Activated CD8-positive, alpha-beta T cell treated with anti-CD3 and anti-CD28 coated beads for 36 hours (primary cell): ENCODE measurements around the gene CNOT6L. TPM values are rescaled to one million over a fixed set of nuclear protein-coding genes. Genes with fewer than 3 reads are reported as not detected.

Source experiments
- ATAC-seq: fragments of 200-7000 bp; cut with Tn5 transposase; one replicate; pipeline ENCODE4 v1.10.0; 2021; ENCODE audit warnings: mild to moderate bottlenecking, moderate library complexity
- CTCF ChIA-PET: fragments of 350-600 bp; sonication (Branson Sonifier 250); formaldehyde crosslinking; loops from one replicate; lab custom pipeline; 2021; ENCODE audit warnings: antibody characterized with exemption; lab: Charles Lee
- POLR2A ChIA-PET: fragments of 350-600 bp; sonication (Branson Sonifier 250); formaldehyde crosslinking; loops from one replicate; lab custom pipeline; 2021; ENCODE audit warnings: antibody characterized with exemption; lab: Charles Lee
- DNase-seq: peaks from one replicate; pipeline ENCODE4 v3.0.0-alpha.2; 2020
- H3K27ac Mint-ChIP-seq: one replicate; pipeline ENCODE4 v1.8.0; 2021; ENCODE audit warnings: mild to moderate bottlenecking, mixed read lengths
- H3K27me3 Mint-ChIP-seq: one replicate; pipeline ENCODE4 v1.8.0; 2021; ENCODE audit warnings: mixed read lengths
- H3K36me3 Mint-ChIP-seq: one replicate; pipeline ENCODE4 v1.8.0; 2021; ENCODE audit warnings: low read depth, mixed read lengths
- H3K4me1 Mint-ChIP-seq: one replicate; pipeline ENCODE4 v1.8.0; 2021; ENCODE audit warnings: low read depth, mixed read lengths
- H3K4me3 Mint-ChIP-seq: one replicate; pipeline ENCODE4 v1.8.0; 2021; ENCODE audit warnings: mild to moderate bottlenecking, moderate library complexity, mixed read lengths
- H3K9me3 Mint-ChIP-seq: one replicate; pipeline ENCODE4 v1.8.0; 2021; ENCODE audit warnings: mixed read lengths
- CTCF ChIP-seq: fragments of 200-600 bp; IDR thresholded peaks from one replicate; pipeline ENCODE4 v1.8.0; 2022; ENCODE audit warnings: antibody characterized with exemption, mild to moderate bottlenecking
- intact Hi-C: fragments of 100-400 bp; cut with micrococcal nuclease; formaldehyde crosslinking; loops from one replicate; pipeline ENCODE4 v1.10.0; 2022
- total RNA-seq, 2 experiments: library from RNA; stranded (reverse); gene quantifications; one replicate each; pipeline ENCODE4 v1.2.3, GENCODE V29; 2021

CNOT6L gene
- total RNA-seq, 2 experiments from 2014 or later: 109 to 118 TPM

GRCh38 chr4:77805840-77806239 lies 13.3 kb downstream of the CNOT6L start:
- CTCF ChIA-PET: interaction anchor here (0.9 kb wide), 1 partner anchor 12 kb away, joined by 4 read pairs; no protein-coding TSS in a partner anchor
- Mint-ChIP-seq H3K4me3 (no peak overlapping the region), H3K36me3 (peaks cover 28% of the 10 kb centered on the region), H3K9me3 (no peaks in the 10 kb centered on the region), H3K27me3 (no peaks in the 10 kb centered on the region), H3K27ac (peak overlapping the region; percentile 79), H3K4me1 (peaks cover 72% of the 10 kb centered on the region)
- ATAC-seq: no peak
- DNase-seq: no peak
- no peak for TF ChIP-seq CTCF
- intact Hi-C loops: no loop called here
- POLR2A ChIA-PET: interaction anchor here (0.8 to 1.5 kb wide), 3 partner anchors 13 to 15 kb away, joined by 4 read pairs; partner anchors contain the start of gene CNOT6L

GRCh38 chr4:77804471-77804870 lies 14.7 kb downstream of the CNOT6L start:
- Mint-ChIP-seq H3K27me3 (no peaks in the 10 kb centered on the region), H3K27ac (peak overlapping the region; percentile 46), H3K4me3 (no peak overlapping the region), H3K36me3 (peaks cover 25% of the 10 kb centered on the region), H3K9me3 (no peaks in the 10 kb centered on the region), H3K4me1 (peaks cover 73% of the 10 kb centered on the region)
- POLR2A ChIA-PET: no interaction called here
- DNase-seq (no peak), ATAC-seq (no peak)
- CTCF ChIA-PET: no interaction called here
- intact Hi-C loops: loop anchor here (5.0 kb wide), 1 partner anchor 67 kb away; no protein-coding TSS in a partner anchor
- TF ChIP-seq CTCF: no peak

GRCh38 chr4:77802402-77802801 lies 16.8 kb downstream of the CNOT6L start:
- Mint-ChIP-seq H3K4me1 (peaks cover 74% of the 10 kb centered on the region), H3K9me3 (no peaks in the 10 kb centered on the region), H3K27me3 (no peaks in the 10 kb centered on the region), H3K27ac (peak overlapping the region; percentile 70), H3K36me3 (peaks cover 35% of the 10 kb centered on the region), H3K4me3 (no peak overlapping the region)
- ATAC-seq (no peak), DNase-seq (no peak)
- no peak for TF ChIP-seq CTCF
- ChIA-PET CTCF (no interaction called here), POLR2A (no interaction called here)
- intact Hi-C loops: loop anchor here (5.0 kb wide), 1 partner anchor 65 kb away; no protein-coding TSS in a partner anchor

- Mint-ChIP-seq H3K27me3 (no peaks in the 10 kb centered on the region), H3K4me3 (peak overlapping the region; percentile 65), H3K36me3 (peaks cover 37% of the 10 kb centered on the region), H3K27ac (peak overlapping the region; percentile 90), H3K4me1 (peaks cover 73% of the 10 kb centered on the region), H3K9me3 (peaks cover 3% of the 10 kb centered on the region)
- DNase-seq (no peak), ATAC-seq (peak; percentile 70)
- no peak for TF ChIP-seq CTCF
- intact Hi-C loops: loop anchor here (5.0 kb wide), 1 partner anchor 64 kb away; no protein-coding TSS in a partner anchor
- CTCF ChIA-PET: interaction anchor here (0.7 to 2.8 kb wide), 7 partner anchors 9 to 61 kb away, joined by 3 to 12 read pairs (median 3); partner anchors contain the start of gene MRPL1
- POLR2A ChIA-PET: interaction anchor here (1.0 to 2.6 kb wide), 10 partner anchors 12 to 209 kb away, joined by 3 to 19 read pairs (median 3); partner anchors contain the start of gene MRPL1
Observed at GRCh38 chr4:77801260-77801608, 17.9 kb downstream of the CNOT6L start.
